GM12864 (cell line): Measurements from ENCODE around the gene PCBP3.
"Not testable (repeated sequence)": the region's sequence is repeated elsewhere in the genome, so short reads cannot be mapped to it uniquely, and the experiment has no call there.

Experiments
- DNase-seq: peaks from one replicate; pipeline ENCODE4 v3.0.0-alpha.2; 2011; ENCODE audit warnings: low read depth
- H3K4me3 ChIP-seq: 2 replicates; pipeline ENCODE4 v1.5.1; 2011; ENCODE audit warnings: mild to moderate bottlenecking, low read depth, low read length, control low read depth
- TF ChIP-seq, protein P1 (sequence below): IDR thresholded peaks from 2 replicates; pipeline ENCODE4 v1.5.1; 2011; ENCODE audit warnings: low read depth, mild to moderate bottlenecking, moderate library complexity, low read length, control low read depth, inconsistent platforms; ENCODE audit errors: missing control alignments

Gene PCBP3

DNA sequence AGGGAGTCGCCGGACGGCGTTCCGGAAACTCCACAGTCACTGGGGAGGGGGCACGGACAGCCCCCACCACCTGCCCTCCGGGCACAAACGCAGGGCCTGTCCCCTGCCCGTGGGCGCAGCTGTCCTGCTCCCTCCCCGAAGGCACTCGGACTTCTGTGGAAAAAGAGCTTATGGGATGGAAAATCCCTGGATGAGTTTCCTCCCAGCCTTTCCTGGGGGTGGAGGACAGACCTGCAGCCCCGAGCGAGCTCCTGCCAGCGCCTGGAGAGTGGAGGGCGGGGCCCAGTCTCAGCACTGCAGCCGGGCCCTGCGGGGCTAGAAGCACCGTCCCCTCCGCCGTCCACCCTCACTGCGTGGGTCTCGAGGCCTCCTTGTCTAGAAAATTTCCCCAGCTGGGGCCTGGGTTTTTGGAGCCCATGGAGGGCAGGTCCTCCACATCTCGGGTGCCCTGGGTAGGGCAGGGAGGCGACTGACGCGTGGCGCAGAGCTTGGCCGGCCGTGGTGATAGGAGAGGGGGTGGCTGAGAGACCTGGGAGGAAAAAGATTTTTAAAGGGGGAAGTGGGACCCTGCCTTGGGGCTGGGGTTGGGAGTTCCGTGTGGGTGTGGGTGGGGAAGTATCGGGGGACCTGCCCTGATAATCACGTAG is 331.6 kb downstream of the PCBP3 start:
- TF ChIP-seq, protein P1, sequence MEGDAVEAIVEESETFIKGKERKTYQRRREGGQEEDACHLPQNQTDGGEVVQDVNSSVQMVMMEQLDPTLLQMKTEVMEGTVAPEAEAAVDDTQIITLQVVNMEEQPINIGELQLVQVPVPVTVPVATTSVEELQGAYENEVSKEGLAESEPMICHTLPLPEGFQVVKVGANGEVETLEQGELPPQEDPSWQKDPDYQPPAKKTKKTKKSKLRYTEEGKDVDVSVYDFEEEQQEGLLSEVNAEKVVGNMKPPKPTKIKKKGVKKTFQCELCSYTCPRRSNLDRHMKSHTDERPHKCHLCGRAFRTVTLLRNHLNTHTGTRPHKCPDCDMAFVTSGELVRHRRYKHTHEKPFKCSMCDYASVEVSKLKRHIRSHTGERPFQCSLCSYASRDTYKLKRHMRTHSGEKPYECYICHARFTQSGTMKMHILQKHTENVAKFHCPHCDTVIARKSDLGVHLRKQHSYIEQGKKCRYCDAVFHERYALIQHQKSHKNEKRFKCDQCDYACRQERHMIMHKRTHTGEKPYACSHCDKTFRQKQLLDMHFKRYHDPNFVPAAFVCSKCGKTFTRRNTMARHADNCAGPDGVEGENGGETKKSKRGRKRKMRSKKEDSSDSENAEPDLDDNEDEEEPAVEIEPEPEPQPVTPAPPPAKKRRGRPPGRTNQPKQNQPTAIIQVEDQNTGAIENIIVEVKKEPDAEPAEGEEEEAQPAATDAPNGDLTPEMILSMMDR = no peak
- no peak overlapping the region for H3K4me3 ChIP-seq
- no peak for DNase-seq

DNA sequence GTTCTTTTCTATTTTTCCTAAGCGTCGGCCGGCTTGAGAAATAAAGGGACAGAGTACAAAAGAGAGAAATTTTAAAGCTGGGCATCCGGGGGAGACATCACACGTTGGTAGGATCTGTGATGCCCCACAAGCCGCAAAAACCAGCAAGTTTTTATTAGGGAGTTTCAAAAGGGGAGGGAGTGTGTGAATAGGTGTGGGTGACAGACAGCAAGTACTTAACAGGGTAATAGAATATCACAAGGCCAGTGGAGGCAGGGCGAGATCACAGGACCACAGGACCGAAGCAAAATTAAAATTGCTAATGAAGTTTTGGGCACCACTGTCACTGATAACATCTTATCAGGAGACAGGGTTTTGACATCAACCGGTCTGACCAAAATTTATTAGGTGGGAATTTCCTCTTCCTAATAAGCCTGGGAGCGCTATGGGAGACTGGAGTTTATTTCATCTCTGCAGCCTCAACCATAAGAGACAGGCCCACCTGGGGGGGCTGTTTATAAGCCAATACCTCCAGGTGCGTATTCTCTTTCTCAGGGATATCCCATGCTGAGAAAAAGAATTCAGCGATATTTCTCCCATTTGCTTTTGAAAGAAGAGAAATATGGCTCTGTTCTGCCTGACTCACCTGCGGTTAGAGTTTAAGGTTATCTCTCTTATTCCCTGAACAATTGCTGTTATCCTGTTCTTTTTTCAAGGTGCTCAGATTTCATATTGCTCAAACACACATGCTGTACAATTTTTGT is 332.3 kb downstream of the PCBP3 start:
- not testable (repeated sequence) for H3K4me3 ChIP-seq, DNase-seq

DNA sequence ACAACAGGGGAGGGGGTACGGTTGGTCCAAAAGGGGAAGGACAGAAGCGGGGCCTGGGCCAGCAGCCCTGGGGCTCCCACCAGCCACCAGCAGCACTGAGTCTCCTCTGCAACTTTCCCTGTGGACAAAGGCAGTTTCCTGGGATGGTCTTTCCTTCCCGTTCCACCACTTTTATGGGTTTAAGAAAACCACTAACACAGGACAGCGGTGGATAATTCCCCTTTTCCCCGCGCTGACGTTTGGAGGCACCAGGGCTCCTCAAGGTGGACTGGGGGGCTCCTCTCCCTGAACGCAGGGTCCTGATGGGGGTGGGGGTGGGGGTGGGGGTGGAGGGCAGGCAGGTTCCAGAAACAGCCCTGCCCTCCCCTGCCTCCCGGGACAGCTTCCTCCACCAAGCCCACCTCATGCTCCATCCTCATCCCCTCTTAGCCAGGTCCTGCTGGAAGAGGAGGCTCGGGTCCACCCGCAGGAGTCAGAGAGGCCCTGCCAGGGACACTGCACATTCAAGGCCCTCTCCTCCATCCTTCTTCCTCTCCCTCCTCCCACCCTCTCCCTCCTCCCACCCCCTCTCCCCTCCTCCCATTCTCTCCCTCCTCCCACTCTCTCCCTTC is 333.3 kb downstream of the PCBP3 start:
- no peak overlapping the region for H3K4me3 ChIP-seq
- TF ChIP-seq, protein P1 = no peak
- DNase-seq = no peak

DNA sequence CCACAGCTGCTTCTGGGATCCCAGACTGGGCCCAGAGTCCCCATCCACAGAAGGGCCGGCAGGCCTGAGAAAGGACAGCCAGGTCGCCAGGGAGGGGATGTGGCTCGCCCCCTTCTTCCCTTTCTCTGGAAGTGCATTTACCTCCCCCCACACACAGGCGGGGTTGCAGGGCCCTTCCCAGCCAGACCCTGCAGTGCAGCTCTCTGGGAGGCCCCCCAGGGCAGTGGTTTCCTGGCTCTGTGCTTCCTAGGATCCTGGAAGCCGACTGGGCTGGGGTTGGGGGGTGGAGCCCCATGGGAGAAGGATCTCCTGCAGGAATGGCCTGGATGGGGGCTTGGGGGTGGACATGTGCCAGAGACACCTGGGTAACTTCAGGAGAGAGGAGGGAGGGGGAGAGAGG is 333.9 kb downstream of the PCBP3 start:
- TF ChIP-seq, protein P1 = no peak
- no peak for DNase-seq
- no peak overlapping the region for H3K4me3 ChIP-seq

DNA sequence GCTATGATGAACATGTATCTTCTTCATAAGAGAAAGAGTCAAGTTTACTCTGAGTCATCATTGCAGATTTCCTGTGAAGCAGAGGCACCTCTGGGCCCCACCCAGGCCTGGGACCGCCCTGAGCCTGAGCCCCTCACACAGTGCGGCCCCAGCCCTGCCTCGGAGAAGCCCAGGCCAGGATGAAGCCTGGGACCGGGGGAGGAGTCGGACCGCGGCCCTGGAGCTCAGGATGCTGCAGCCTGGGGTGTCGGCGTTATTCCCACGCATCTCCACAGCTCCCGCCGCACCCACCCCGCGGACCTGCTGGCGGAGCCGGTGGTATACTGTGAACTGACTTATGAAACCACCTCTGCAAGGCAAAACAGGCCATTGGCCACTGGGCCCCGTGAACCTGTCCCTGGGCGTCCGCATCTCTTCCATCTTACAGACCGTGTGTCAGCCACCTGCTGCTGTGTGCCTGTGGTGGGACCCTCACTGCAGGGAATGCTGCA is 335.7 kb downstream of the PCBP3 start:
- no peak overlapping the region for H3K4me3 ChIP-seq
- TF ChIP-seq, protein P1 = no peak
- DNase-seq = no peak

DNA sequence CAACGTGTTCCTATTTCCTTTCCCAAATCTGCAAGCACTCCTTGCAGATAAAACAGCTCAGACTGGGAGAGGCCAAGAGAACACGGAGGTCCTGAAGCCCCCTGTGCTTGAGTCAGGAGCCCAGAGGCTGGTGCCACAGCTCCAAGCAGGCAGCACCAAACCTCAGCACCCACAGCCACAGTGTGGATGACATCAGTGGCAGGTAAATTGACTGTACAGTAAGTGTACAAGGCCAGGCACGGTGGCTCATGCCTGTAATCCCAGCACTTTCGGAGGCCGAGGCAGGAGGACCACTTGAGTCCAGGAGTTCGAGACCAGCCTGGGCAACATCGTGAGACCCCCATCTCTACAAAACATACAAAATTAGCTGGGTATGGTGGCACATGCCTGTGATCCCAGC is 336.1 kb downstream of the PCBP3 start:
- no peak overlapping the region for H3K4me3 ChIP-seq
- no peak for DNase-seq
- TF ChIP-seq, protein P1 = no peak

DNA sequence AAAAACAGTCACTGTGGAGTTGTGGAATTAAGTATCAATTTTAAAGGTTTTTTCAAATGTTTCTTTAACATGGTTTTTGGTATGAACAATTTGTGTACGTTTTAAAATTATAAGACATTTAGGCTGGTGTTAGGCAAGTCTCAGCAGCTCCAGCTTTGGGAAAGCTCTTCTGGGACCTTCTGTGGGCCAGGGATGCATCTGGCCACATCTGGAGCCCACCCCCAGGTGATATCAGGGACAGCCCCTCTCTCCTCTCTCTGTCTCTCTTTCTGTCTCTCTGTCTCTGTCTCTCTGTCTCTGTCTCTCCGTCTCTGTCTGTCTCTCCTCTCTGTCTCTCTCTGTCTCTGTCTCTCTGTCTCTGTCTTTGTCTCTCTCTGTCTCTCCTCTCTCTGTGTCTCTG is 336.7 kb downstream of the PCBP3 start:
- TF ChIP-seq, protein P1 = no peak
- DNase-seq = no peak
- no peak overlapping the region for H3K4me3 ChIP-seq
